ENCODE measurements around the gene PAK1IP1. TPM values are rescaled to one million over a fixed set of nuclear protein-coding genes. Genes with fewer than 3 reads are reported as not detected.
A peak's percentile ranks its signal among the peaks of the same experiment; 100 is the strongest.

PAK1IP1 gene
- total and polyA plus RNA-seq, 10 of the 15 experiments (the other 5 are each of a cell fraction or from before 2014, with no cell fraction given): 26.0 to 98.5 (median 47.8) TPM

- Histone ChIP-seq H4K20me1 (ENCODE audit: control insufficient read depth, insufficient read depth) (no peaks in the 10 kb centered on the region), H3K9me3 (replicated peaks; ENCODE audit: control insufficient read depth, insufficient read depth, low read length) (no peaks in the 10 kb centered on the region), H3K27ac (ENCODE audit: control insufficient read depth, insufficient read depth) (no peak overlapping the region), H3K4me2 (ENCODE audit: control insufficient read depth, insufficient read depth) (peak overlapping the region; percentile 75), H3K79me2 (ENCODE audit: control insufficient read depth, insufficient read depth, low read length) (peaks cover 45% of the 10 kb centered on the region), H3K27me3 (replicated peaks in 1 of 2; ENCODE audit: control insufficient read depth in 2 of 2, insufficient read depth in 2 of 2, low read length in 1 of 2) (no peaks in the 10 kb centered on the region), H2AFZ (ENCODE audit: control insufficient read depth, low read depth, low read length) (no peak overlapping the region), H3K4me3 (peak overlapping the region; percentile 73), H3K36me3 (ENCODE audit: control insufficient read depth in 2 of 2, insufficient read depth in 2 of 2, low read length in 1 of 2) (peaks cover 0 to 3% of the 10 kb centered on the region in 2 experiments; a peak in 2 of 4 replicates), H3K9ac (ENCODE audit: control insufficient read depth, insufficient read depth, low read length) (peak overlapping the region; percentile 90; the same call in 1 of the 2 replicates), H3K4me1 (ENCODE audit: control insufficient read depth, insufficient read depth, low read length) (peaks cover 7% of the 10 kb centered on the region)
- BruUV-seq (replicated peaks): no TSS peak
- no peak for TF ChIP-seq HDAC2 (IDR thresholded peaks at IDR 0.05)
- TF ChIP-seq POLR2AphosphoS5 (IDR thresholded peaks at IDR 0.05; ENCODE audit: low read length): 0 out of 2 replicates have a peak, but pooled peaks have one; percentile 24
- no peak for TF ChIP-seq ATF3 (IDR thresholded peaks at IDR 0.05; ENCODE audit: borderline replicate concordance, extremely low read depth, low read depth, low read length)
- no peak for TF ChIP-seq ZNF24 (IDR thresholded peaks at IDR 0.05)
- ChIA-PET SMC1A (ENCODE audit: uncharacterized antibody, unreplicated experiment) (interaction anchor here (1.0 kb wide), 1 partner anchor 18 kb away, joined by 3 read pairs; no protein-coding TSS in a partner anchor), CTCF (no interaction called here), POLR2A (no interaction called here), RAD21 (ENCODE audit: unreplicated experiment) (no interaction called here)
- no peak for ATAC-seq
- 100% methylated on average over 8 of the region's 8 CpGs for WGBS (ENCODE audit: insufficient coverage, insufficient replicate concordance, low lambda C conversion rate, missing lambda C conversion rate)
- intact Hi-C loops (cut with micrococcal nuclease; ENCODE audit: unreplicated experiment) (no loop called here), in situ Hi-C loops (cut with MboI) (no loop called here)
- FAIRE-seq: no peak
- no peak for DNase-seq (ENCODE audit: low read depth, low spot score)
These were observed 1.7 kb upstream of the PAK1IP1 start for GRCh38 chr6:10692965-10693538.

GRCh38 chr6:10695086-10695657 is 400 bp downstream of the PAK1IP1 start:
- Histone ChIP-seq H2AFZ (ENCODE audit: control insufficient read depth, low read depth, low read length) (peak overlapping the region; percentile 92), H3K4me2 (ENCODE audit: control insufficient read depth, insufficient read depth) (peak overlapping the region; percentile 62), H3K4me3 (peak overlapping the region; percentile 73), H3K27ac (ENCODE audit: control insufficient read depth, insufficient read depth) (peak overlapping the region; percentile 96), H3K27me3 (replicated peaks in 1 of 2; ENCODE audit: control insufficient read depth in 2 of 2, insufficient read depth in 2 of 2, low read length in 1 of 2) (no peaks in the 10 kb centered on the region), H3K9ac (ENCODE audit: control insufficient read depth, insufficient read depth, low read length) (peak overlapping the region; percentile 90), H3K79me2 (ENCODE audit: control insufficient read depth, insufficient read depth, low read length) (peaks cover 51% of the 10 kb centered on the region), H3K36me3 (ENCODE audit: control insufficient read depth in 2 of 2, insufficient read depth in 2 of 2, low read length in 1 of 2) (peaks cover 0 to 16% of the 10 kb centered on the region in 2 experiments; a peak in 2 of 4 replicates), H4K20me1 (ENCODE audit: control insufficient read depth, insufficient read depth) (no peaks in the 10 kb centered on the region), H3K4me1 (ENCODE audit: control insufficient read depth, insufficient read depth, low read length) (peaks cover 7% of the 10 kb centered on the region), H3K9me3 (replicated peaks; ENCODE audit: control insufficient read depth, insufficient read depth, low read length) (no peaks in the 10 kb centered on the region)
- FAIRE-seq (no peak), ATAC-seq (no peak), DNase-seq (ENCODE audit: low read depth, low spot score) (no peak)
- ChIA-PET CTCF (interaction anchor here (0.6 to 1.9 kb wide), 4 partner anchors 51 to 185 kb away, joined by 3 to 11 read pairs (median 5); no protein-coding TSS in a partner anchor), POLR2A (interaction anchor here (0.6 to 3.5 kb wide), 14 partner anchors 10 to 1520 kb away, joined by 3 to 40 read pairs (median 4); partner anchors contain the start of genes MAK, TMEM14B and TMEM14C), RAD21 (ENCODE audit: unreplicated experiment) (interaction anchor here (0.7 to 1.7 kb wide), 11 partner anchors 26 to 925 kb away, joined by 3 to 11 read pairs (median 4); partner anchors contain the start of gene TMEM14B), SMC1A (ENCODE audit: uncharacterized antibody, unreplicated experiment) (interaction anchor here (0.7 to 2.0 kb wide), 12 partner anchors 9 to 184 kb away, joined by 3 to 10 read pairs (median 4); no protein-coding TSS in a partner anchor)
- in situ Hi-C loops (cut with MboI): no loop called here
- under 1% methylated on average over 17 of the region's 17 CpGs for WGBS (ENCODE audit: insufficient coverage, insufficient replicate concordance, low lambda C conversion rate, missing lambda C conversion rate)
- intact Hi-C loops (cut with micrococcal nuclease; ENCODE audit: unreplicated experiment): loop anchor here (2.0 kb wide), 1 partner anchor 166 kb away; no protein-coding TSS in a partner anchor
- BruUV-seq (replicated peaks): TSS peak; percentile 83
- no peak for TF ChIP-seq SREBF2 (IDR thresholded peaks at IDR 0.05; ENCODE audit: low read length)
- 0 out of 2 replicates have a peak, but pooled peaks have one; percentile 5 for TF ChIP-seq EED (IDR thresholded peaks at IDR 0.05; ENCODE audit: low read depth)
- 0 out of 2 replicates have a peak, but pooled peaks have one; percentile 16 for TF ChIP-seq NR2F1 (conservative IDR thresholded peaks at IDR 0.05)
- TF ChIP-seq CBX5 (IDR thresholded peaks at IDR 0.05; ENCODE audit: low read depth): peak; percentile 1
- TF ChIP-seq MXI1 (IDR thresholded peaks at IDR 0.05; ENCODE audit: low read depth, low read length): no peak
- peak; percentile 4; the same call in 1 of the 2 replicates for TF ChIP-seq RUNX3 (IDR thresholded peaks at IDR 0.05; ENCODE audit: low read length)

Measured in GM12878 (cell line).